ENCODE measurements around the gene FCHO2. TPM values are rescaled to one million over a fixed set of nuclear protein-coding genes. Genes with fewer than 3 reads are reported as not detected.
"Not testable (repeated sequence)": the region's sequence is repeated elsewhere in the genome, so short reads cannot be mapped to it uniquely, and the experiment has no call there.

Gene FCHO2
- total RNA-seq, 4 donors from 2014 or later, result 25.3 to 39.9 (median 31.0) TPM

GRCh38 chr5:72994578-72994977 is 38.7 kb downstream of the FCHO2 start:
- DNase-seq (ENCODE audit: low spot score), result no peak
- TF ChIP-seq CTCF (IDR thresholded peaks at IDR 0.05), result no peak
- no peak for ATAC-seq (ENCODE audit: low FRiP score)

- no peak for TF ChIP-seq CTCF (IDR thresholded peaks at IDR 0.05)
Measured at GRCh38 chr5:72996632-72997031, 40.8 kb downstream of the FCHO2 start.

GRCh38 chr5:72999916-73000315 is 44.1 kb downstream of the FCHO2 start:
- TF ChIP-seq CTCF (IDR thresholded peaks at IDR 0.05), result no peak
- DNase-seq (ENCODE audit: low spot score), result no peak
- ATAC-seq (ENCODE audit: low FRiP score), result no peak

More at GRCh38 chr5:72996632-72997031, 40.8 kb downstream of the FCHO2 start:
- no peak for DNase-seq (ENCODE audit: low spot score)
- ATAC-seq (ENCODE audit: low FRiP score), result no peak

GRCh38 chr5:73005886-73006285 is 50.0 kb downstream of the FCHO2 start:
- DNase-seq (ENCODE audit: low spot score) (no peak), ATAC-seq (ENCODE audit: low FRiP score) (no peak)
- no peak for TF ChIP-seq CTCF (IDR thresholded peaks at IDR 0.05)

GRCh38 chr5:73007051-73007450 is 51.2 kb downstream of the FCHO2 start:
- DNase-seq (ENCODE audit: low spot score), result no peak
- TF ChIP-seq CTCF (IDR thresholded peaks at IDR 0.05), result no peak
- no peak for ATAC-seq (ENCODE audit: low FRiP score)

GRCh38 chr5:73008831-73009230 is 53.0 kb downstream of the FCHO2 start:
- TF ChIP-seq CTCF (IDR thresholded peaks at IDR 0.05), result no peak

GRCh38 chr5:73011612-73012011 is 55.8 kb downstream of the FCHO2 start:
- not testable (repeated sequence) for DNase-seq (ENCODE audit: low spot score); ATAC-seq (ENCODE audit: low FRiP score)

More at GRCh38 chr5:73008831-73009230, 53.0 kb downstream of the FCHO2 start:
- ATAC-seq (ENCODE audit: low FRiP score) (no peak), DNase-seq (ENCODE audit: low spot score) (no peak)

GRCh38 chr5:73018892-73019291 is 63.1 kb downstream of the FCHO2 start:
- DNase-seq (ENCODE audit: low spot score) (no peak), ATAC-seq (ENCODE audit: low FRiP score) (no peak)
- TF ChIP-seq CTCF (IDR thresholded peaks at IDR 0.05), result no peak
